CD4-positive, alpha-beta T cell treated with Interleukin-6 at 100 ng/mL for 8 hours (primary cell): Measurements from ENCODE around the gene ANGPTL1.

Experiments
- DNase-seq: peaks from one replicate; pipeline ENCODE4 v3.0.0-alpha.2; 2020; ENCODE audit warnings: mixed read lengths, low spot score

Gene ANGPTL1, protein sequence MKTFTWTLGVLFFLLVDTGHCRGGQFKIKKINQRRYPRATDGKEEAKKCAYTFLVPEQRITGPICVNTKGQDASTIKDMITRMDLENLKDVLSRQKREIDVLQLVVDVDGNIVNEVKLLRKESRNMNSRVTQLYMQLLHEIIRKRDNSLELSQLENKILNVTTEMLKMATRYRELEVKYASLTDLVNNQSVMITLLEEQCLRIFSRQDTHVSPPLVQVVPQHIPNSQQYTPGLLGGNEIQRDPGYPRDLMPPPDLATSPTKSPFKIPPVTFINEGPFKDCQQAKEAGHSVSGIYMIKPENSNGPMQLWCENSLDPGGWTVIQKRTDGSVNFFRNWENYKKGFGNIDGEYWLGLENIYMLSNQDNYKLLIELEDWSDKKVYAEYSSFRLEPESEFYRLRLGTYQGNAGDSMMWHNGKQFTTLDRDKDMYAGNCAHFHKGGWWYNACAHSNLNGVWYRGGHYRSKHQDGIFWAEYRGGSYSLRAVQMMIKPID

DNA sequence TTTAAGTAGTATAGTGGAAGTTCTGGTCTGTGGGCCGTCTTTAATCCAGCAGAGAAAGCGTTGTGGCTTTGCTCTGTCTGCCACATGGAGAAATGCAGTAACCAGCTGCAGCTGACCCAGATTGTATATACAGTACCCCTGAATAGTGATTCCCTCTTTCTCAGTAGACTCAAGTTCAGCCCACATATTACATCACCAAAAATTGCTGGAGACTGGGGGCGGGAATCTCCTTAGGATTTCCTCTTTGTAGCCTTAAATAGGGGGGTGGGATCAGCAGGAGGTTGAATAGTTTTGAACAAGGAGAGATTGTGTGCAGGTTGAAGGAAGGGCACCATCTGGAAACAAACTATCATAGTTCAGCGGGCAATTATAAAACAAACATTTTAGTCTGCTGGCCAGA lies at the start of gene ANGPTL1:
ANGPTL1 (minus strand) TSS at position 134 of the 400 bp plus-strand sequence. CDS start 5,301 bp downstream, outside the sequence.
- no peak for DNase-seq

DNA sequence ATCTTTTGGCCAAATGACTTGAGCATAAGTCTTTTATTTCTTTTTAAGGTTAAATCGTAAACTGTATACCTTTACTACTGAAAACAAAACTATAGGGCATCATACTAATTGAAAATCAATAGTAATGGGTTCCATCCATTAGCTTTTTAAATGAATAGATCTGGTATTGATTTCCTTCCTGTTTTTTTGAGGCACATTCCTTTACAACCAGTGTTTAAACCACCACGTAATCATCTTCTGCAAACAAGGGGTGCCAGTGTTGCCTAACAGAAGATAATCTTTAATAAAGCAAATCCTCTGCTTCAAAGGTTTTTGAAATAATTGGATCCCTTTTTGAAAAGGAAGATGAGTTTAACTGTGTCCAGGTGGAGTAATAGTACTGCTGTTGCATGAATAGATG lies 48.7 kb upstream of the ANGPTL1 start:
- DNase-seq = no peak

DNA sequence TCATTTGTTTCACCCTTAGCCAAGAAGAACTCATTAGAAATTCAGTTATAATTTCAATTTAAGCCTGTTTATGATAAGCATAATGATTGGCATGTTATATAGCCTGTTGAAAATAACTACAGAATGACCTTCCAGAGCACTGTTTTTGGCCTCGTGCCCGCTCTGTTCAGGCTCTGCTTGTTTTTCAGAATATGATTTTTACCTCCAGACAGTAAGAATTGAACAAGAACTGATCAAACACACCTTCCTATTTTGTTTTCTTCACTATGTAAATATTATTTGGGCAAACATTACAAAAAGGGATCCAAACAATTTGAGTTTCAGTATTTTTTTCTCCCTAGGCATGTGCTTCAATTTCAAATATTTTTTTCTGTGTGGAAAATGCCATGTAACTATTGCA lies 48.1 kb upstream of the ANGPTL1 start:
- no peak for DNase-seq

DNA sequence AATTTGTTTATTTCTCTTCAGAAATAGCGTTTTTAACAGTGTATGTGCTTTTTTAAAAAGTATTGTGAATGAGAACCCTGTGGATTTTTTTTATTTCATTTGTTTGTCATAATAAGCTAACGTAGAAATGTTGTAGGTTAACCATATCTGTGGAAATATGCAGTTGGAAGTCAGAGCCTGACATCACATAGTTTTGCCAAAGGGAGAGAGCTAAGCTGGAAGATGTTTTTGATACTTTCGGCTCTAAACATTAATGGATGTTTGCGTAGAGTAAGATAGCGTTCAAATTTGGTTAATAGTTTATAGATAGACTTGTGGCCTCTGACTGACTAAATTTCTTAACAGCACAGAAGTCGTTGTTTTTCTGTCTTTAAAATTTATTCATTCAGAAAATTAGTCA lies 47.4 kb upstream of the ANGPTL1 start:
- DNase-seq = no peak

DNA sequence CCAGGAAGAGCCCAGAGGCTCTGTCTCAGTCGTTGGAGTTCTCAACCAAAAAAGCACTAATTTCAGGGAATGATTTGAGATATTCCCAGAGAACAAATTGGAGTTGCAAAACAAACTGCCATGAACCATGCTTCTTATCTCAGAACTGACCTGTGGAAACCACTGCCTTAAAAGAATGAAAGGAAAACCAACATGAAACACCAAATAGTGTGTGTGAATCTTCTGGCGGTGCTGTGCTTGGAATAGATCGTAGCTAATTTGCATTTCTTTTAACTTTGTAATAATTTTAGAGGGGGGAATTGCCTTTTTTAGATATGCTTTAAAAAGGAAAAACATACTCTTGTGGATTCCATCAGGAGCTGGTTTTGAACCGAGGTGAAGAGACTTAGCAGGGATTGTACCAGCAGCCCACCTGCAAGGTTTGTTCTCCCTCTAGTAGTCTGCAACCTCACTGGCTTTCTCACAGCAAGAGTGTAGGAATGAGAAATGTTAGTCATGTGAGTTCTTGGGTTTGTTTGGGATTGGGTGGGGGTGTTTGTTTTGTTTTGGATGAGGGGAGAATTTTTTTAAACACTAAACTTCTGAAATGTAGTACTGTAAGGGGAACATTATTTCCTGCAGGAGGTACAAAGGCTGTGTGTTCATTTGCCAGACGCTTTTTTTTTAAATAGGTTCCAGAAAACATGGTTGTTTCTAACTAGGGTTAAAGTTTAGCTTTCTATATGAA lies 45.7 kb upstream of the ANGPTL1 start:
- DNase-seq = no peak

DNA sequence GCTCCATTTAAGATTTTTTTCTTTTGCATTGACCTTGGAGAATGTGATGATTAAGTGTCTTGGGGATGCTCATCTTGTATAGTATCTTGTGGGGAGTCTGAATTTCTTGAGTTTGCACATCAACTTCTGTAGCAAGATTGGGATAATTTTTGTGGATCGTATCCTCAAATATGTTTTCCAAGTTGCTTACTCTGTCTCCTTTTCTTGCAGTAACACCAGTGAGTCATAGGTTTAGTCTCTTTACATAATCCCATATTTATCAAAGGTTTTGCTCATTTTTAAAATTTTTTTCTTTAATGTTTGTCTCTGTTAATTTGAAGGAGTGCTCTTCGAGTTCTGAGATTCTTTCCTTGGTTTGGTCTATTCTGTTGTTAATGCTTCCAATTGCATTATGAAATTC lies 41.7 kb upstream of the ANGPTL1 start:
- no peak for DNase-seq

DNA sequence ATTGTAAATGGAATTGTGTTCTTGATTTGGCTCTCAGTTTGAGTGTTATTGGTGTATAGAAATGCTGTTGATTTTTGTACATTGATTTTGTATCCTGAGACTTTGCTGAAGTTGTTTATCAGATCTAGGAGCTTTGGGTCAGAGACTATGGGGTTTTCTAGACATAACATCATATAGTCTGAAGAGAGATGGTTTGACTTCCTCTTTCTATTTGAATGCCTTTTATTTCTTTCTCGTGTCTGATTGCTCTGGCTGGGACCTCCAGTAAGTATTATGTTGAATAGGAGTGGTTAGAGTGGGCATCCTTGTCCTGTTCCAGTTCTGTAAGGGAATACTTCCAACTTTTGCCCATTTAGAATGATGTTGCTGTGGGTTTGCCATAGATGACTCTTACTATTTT lies 39.1 kb upstream of the ANGPTL1 start:
- DNase-seq = no peak

DNA sequence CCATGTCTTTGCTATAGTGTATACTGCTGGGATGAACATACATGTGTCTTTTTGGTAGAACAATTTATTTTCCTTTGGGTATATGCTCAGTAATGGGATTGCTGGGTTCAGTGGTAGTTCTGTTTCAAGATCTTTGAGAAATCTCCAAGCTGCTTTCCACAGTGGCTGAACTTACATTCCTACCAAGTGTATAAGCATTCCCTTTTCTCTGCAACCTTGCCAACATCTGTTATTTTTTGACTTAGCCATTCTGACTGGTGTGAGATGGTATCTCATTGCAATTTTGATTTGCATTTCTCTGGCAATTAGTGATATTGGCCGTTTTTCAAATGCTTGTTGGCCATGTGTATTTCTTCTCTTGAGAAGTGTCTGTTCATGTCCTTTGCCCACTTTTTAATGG lies 37.5 kb upstream of the ANGPTL1 start:
- DNase-seq = no peak

DNA sequence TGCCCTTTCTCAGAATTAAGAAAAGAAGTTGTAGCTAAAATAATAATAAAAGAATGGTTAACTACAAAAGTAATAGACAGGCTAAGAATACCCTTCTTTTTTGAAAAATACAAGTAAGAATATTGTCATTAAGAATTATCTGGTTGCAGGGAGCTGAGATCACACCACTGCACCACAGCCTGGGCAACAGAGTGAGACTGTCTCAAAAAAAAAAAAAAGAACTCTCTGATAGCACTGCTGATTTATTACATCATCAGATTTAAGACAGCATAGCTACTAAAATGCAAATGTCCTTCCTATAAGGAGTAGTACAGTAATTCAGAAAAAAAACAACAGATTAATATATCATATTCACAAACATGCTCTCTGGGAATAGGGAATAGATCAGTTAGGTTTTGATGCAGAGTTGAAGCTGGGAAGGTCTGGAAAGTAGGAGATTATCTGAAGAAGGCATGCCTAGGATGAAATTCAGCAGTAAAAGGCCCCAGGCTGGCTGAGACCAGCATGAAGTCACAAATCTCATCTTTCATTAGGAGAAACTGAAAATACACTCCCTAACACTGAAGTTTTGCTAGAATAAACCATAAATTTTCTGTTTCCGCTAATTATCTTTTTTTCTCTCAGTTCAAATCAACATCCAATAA lies 30.7 kb upstream of the ANGPTL1 start:
- no peak for DNase-seq

DNA sequence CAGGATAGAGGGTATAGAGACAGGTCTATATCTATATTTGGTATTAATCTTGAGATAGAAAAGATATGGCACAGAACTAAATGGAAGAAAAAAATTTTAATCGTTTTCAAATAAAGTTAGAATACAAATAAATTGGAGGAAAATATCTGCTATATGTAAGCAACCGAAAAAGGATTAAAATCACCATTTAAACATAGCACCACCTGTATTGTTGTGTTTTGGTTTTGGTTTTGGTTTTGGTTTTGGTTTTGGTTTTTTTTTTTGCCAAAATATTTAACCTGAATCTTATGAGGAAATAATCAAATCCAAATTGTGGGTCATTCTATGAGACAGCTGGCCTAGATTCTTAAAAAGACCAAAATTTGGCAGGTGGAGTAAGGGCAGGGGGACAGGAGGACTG lies 28.5 kb upstream of the ANGPTL1 start:
- DNase-seq = no peak

DNA sequence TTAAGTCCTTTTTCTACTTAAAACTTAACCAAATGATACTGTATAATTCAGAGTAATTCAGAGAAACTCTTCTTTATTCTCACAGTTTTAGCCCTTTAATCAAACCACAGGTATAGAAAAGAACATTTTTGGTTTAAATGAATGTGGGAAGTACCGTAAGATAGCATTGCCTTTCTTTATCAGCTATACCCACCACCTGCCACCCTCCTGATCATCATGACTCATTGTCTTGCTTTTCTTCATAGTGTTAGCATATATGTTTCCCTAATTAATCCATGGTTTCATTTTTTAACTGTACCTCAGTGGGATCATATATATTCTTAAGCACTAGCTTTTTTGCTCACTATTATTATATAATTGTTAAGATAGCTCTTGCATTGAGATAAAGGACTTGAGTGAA lies 27.5 kb upstream of the ANGPTL1 start:
- DNase-seq = no peak

DNA sequence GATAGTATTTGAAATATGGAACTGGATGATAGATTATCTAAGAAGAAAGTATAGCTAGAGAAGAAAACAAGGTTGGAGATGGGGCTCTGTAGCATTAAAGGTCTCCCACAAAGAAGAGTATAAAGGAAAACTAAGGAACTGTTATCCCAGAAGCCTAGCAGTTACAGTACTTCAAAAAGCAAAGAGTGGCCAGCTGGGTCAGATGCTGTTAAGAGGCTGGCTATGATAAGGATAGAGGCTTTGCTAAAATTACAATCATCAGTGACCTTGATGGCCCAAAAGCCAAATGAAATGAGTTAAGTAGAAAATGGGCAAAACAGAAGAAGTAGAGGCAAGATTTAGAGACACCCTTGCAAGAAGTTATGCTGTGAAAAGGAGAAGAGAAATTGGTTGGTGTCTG lies 25.1 kb upstream of the ANGPTL1 start:
- no peak for DNase-seq

DNA sequence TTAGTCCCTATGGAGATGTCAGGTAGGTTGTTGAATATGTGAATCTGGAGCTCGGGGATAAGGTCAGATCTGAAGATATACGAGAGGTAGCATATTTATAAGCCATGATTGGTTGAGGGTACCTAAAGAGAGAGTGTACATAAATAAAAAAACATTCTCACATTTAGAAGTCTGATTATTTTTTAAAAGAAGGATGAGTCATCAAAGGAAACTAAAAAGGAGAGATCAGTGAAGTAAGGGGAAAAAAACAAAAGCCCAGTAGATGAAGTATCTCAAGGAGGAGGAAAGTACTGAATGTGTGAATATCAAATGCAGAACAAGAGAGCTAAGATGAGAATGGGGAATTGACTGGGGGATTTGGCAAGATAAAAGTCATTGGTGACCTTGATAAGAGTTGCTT lies 15.7 kb upstream of the ANGPTL1 start:
- no peak for DNase-seq

DNA sequence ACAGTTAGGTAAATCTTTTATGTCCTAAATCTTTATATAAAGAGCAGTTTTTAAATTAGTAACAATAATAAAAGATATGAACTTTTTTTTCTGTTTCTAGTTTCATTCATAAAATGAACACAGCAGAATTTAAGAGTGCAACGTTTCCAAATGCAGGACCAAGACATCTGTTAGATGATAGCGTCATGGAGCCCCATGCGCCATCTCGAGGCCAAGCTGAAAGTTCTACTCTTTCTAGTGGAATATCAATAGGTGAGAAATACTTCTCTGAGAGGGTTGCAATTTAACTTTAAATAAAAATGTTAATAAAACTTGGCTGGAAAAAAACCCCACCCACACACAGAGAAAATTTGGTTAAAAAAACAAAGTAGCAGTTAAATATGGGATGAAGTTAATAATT lies 15.0 kb upstream of the ANGPTL1 start:
- DNase-seq = no peak

DNA sequence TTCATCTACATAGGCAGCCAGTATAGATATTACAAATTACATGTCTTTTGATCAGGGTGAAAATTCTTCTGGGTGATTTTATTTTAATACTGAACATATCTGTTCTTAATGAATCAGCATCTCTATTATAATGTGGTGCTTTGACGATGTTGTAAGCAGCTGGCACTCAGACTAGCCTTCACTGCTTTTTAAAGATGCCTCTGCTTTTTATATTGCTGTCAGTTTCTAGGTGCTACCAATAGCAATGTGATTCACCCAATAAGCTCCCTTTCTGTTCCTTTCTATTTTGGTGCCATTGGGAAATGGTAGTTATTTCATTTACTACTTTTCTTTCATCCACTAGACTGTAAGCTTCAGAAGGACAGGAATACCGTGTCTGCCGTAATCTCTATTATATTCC lies 11.1 kb upstream of the ANGPTL1 start:
- DNase-seq = no peak

DNA sequence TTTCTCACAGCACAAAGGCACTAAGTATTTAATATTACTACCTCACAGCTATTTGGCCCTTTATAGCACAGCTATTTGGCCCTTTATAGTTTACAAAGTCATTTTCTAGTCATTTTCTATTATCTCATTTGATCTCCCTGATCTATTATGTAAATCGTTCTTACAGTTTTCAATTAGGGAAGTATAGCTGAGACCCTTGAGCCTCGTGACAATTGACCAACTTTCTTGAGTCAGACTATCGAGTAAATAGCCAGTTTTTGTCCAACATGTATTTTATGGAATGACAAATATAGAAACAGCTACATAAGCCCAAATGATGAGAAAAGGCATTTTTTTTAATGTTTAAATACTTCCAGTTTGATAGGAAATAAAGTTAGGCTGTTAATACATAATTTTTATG lies 7.0 kb upstream of the ANGPTL1 start:
- DNase-seq = no peak

DNA sequence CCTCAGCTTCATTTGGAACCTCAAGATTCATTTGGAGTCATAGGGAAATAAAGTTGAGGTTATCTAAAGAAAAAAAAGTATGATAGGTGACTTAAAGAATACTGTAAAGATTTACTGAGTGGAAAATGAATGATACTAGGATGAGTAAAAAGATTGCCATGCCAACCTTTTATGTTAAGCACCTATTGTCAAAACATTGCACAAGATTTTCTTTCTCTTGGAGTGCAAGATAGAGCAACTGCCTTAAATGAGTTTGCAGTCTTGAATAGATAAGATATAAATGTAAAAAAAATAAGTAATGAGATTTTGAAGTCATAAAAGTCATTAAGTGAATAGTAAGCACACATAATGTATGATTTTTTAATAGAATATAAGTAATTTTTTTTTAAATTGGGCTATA lies 5.1 kb upstream of the ANGPTL1 start:
- DNase-seq = no peak

DNA sequence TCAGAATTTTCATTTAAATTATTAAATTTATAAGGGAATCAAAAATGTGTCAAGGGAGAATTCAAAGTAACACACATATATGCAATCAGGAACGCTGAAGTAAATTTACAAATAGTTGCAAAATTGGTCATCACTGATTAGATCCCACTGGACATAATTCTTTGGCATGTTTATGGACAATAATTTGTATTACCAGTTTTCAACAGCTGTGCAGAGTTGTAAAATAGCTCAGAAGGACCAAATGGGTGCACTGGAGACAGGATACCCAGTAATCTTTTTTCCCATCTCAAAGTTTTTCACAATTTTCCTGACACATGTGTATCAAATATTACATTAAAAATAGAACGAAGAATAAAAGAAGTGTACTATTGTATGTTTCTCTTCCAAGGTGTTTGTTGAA lies 4.1 kb upstream of the ANGPTL1 start:
- no peak for DNase-seq

DNA sequence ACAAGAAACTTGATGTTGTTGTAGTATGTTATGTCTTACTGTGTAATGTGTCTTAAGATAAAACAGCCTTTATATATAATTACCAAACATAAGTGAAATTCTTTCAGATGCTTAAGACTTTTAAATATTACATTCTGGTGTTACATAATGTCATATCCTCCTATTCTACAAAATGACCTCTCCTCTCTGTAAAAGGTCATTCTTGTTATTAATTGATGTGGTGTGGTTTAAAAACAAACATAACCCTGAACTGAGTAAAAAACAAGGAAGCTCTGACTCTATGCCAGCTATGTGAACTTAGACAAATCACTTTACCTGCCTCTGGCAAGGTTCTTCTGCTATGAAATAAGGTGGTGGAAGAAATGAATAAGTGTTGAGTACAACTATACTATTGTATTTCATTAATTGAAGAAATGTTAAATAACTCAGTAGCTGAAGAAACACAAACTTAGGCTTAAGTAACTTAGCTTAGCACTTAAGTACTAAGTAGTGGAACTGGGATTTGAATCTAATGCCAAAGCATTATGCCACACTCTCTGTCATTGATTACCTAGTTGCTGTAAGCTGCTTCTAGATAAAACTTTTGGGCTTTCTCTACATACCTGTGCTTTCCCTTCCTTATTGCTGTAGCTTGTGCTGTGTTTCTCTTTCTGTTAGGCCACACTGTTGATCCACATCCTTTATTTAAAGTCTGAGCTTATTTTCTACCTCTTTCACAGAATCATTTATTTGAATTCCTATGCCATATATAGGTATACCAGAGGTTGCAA lies 859 bp upstream of the ANGPTL1 start:
- DNase-seq = no peak

DNA sequence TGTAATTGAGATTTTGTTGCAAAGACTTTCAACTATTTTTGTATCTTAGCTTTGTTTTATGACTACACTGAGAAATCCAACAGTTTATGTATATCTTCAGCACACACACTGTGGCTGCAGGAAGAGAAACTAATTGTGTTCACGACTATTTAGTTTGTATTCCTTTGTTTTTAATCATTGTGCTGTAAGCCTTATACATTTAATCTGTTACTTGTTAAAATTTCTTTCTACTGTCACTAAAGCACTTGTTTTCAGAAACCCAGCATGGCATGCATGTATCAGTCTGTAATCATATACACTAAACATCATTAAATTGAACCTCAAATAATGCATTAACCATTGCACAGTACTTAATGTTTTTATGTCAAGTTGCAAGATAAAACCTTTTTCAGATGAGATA lies 656 bp downstream of the ANGPTL1 start:
- DNase-seq = no peak

DNA sequence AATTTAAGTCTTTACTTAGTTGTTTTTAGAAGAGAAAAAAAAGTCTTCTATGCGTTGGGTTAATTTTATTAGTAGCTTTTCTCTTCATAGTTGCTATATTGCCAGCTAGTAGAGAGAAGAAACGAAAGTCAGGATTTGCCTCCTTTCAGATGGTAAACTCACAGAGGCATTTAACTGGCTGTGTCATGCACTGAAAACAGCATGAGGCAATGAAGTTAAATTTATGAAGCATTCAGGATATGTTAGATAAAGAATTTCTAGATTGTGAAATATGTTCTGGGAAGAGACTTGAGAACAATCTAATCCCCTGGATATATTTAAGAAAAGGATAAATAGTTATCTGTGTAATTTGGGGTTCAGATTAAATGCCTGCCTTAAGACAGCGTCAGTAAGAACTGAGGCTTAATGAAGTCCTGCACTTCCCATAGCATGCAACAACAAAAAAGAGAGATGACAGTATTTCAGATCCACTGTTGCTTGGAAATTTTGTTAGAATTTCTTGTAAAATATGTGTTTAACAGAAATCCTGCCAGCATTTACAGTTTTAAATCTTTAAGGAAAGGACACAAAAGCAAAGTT lies 1.7 kb downstream of the ANGPTL1 start:
- no peak for DNase-seq

DNA sequence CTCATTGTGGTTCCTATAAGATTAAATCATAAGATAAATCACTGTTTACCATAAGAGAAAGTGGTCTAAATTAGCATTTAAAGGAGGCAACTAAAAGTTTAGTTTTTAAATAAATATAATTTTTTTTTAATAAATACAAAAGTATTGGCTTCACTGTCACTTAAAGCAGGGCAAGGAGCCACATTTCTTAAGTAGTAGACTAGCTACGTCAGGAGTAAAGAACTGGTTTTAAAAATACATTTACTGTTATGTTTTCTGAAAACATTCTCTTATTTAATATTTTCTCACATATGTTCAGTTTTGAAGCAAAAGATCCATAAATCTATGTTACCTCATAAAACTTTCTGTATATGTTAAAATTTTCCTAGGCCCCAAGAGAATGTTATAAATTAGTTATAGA lies 2.2 kb downstream of the ANGPTL1 start:
- no peak for DNase-seq
